HepG2 (cell line): ENCODE measurements around the gene CDC42EP5. TPM values are rescaled to one million over a fixed set of nuclear protein-coding genes. Genes with fewer than 3 reads are reported as not detected.

ENCODE experiments used
- AKNA ChIP-seq: sonication (generic); formaldehyde crosslinking; IDR thresholded peaks from 2 replicates; pipeline ENCODE4 v1.4.0; 2020; ENCODE audit warnings: missing genetic modification reagents, borderline replicate concordance
- DBP ChIP-seq: sonication (generic); formaldehyde crosslinking; IDR thresholded peaks from 2 replicates; pipeline ENCODE4 v1.4.0; 2020; ENCODE audit warnings: missing genetic modification reagents; ENCODE audit errors: not compliant biosample characterization
- DNMT1 ChIP-seq: sonication (generic); formaldehyde crosslinking; IDR thresholded peaks from 2 replicates; pipeline ENCODE4 v1.5.1; 2020; ENCODE audit warnings: mild to moderate bottlenecking, missing genetic modification reagents
- KDM6A ChIP-seq: IDR thresholded peaks from 2 replicates; pipeline ENCODE4 v1.6.1; 2016; ENCODE audit warnings: low read depth
- KLF15 ChIP-seq: sonication (generic); formaldehyde crosslinking; IDR thresholded peaks from 2 replicates; pipeline ENCODE4 v1.8.1; 2023; ENCODE audit warnings: borderline replicate concordance, mild to moderate bottlenecking, inconsistent platforms, missing genetic modification reagents, mixed read lengths
- NPAS2 ChIP-seq: sonication (generic); formaldehyde crosslinking; IDR thresholded peaks from 2 replicates; pipeline ENCODE4 v1.8.0; 2022; ENCODE audit warnings: mild to moderate bottlenecking, missing genetic modification reagents, borderline replicate concordance
- RFX1 ChIP-seq: fragments of 450-650 bp; IDR thresholded peaks from 2 replicates; pipeline ENCODE4 v1.6.1; 2017
- SIN3B ChIP-seq: fragments of 150-350 bp; IDR thresholded peaks from 2 replicates; pipeline ENCODE4 v1.6.1; 2014; ENCODE audit warnings: low read length
- TFDP2 ChIP-seq: sonication (generic); formaldehyde crosslinking; IDR thresholded peaks from 2 replicates; pipeline ENCODE4 v1.4.0; 2020; ENCODE audit warnings: missing genetic modification reagents
- TRIM22 ChIP-seq: fragments of 450-650 bp; IDR thresholded peaks from 2 replicates; pipeline ENCODE4 v1.6.1; 2017
- ZBTB21 ChIP-seq: sonication (generic); formaldehyde crosslinking; IDR thresholded peaks from 2 replicates; pipeline ENCODE4 v1.4.0; 2020; ENCODE audit warnings: missing genetic modification reagents
- ZNF430 ChIP-seq: sonication (generic); formaldehyde crosslinking; IDR thresholded peaks from 2 replicates; pipeline ENCODE4 v1.9.0; 2021; ENCODE audit warnings: mild to moderate bottlenecking, missing genetic modification reagents
- ZNF646 ChIP-seq: sonication (generic); formaldehyde crosslinking; IDR thresholded peaks from 2 replicates; pipeline ENCODE4 v1.9.0; 2021; ENCODE audit warnings: mild to moderate bottlenecking, missing genetic modification reagents
- ZNF761 ChIP-seq: sonication (generic); formaldehyde crosslinking; conservative IDR thresholded peaks from 2 replicates; pipeline ENCODE4 v1.4.0; 2020; ENCODE audit warnings: mild to moderate bottlenecking, missing genetic modification reagents
- polyA plus RNA-seq, 8 experiments: library from polyadenylated mRNA; depleted of rRNA in 3 of 8; stranded (reverse) in 7 of 8; unstranded in 1 of 8; fragments of >200 nt; fragmentation: Illumina TruSeq in 4 of 8; extraction: Trizol in 4 of 8; gene quantifications; 2 replicates each; pipeline versions ENCODE4 v1.2.1 to v1.2.3, GENCODE V29; 2011 to 2016; ENCODE audit warnings: low read depth in 4 of 8, missing spikeins in 1 of 8, mixed read lengths in 1 of 8; ENCODE audit not compliant: insufficient read depth in 1 of 8
- total RNA-seq, 5 experiments: library from RNA; depleted of rRNA; stranded (reverse); fragments of >200 nt; fragmentation: Illumina TruSeq; extraction: Trizol; gene quantifications; 2 replicates each; pipeline ENCODE4 v1.2.3, GENCODE V29; 2016; ENCODE audit warnings: low read depth in 1 of 5

The CDC42EP5 gene
- total and polyA plus RNA-seq, 2 of the 13 experiments (the other 11 are each of a cell fraction or from before 2014, with no cell fraction given), result 0.41 to 1.6 TPM

- TF ChIP-seq TFDP2, result no peak
- no peak for TF ChIP-seq DNMT1 (CRISPR knock-in tag)
- peak; percentile 52; the same call in 1 of the 2 replicates for TF ChIP-seq KLF15 (CRISPR knock-in tag)
- no peak for TF ChIP-seq NPAS2 (CRISPR knock-in tag)
- TF ChIP-seq AKNA (CRISPR knock-in tag), result no peak
- no peak for TF ChIP-seq RFX1
- no peak for TF ChIP-seq ZNF430 (CRISPR knock-in tag)
- TF ChIP-seq ZNF646 (CRISPR knock-in tag), result no peak
- TF ChIP-seq KDM6A (CRISPR knock-in tag), result 0 out of 2 replicates have a peak, but pooled peaks have one; percentile 17
- TF ChIP-seq ZNF761 (CRISPR knock-in tag), result 0 out of 2 replicates have a peak, but pooled peaks have one; percentile 38
- TF ChIP-seq DBP (CRISPR knock-in tag), result no peak
- no peak for TF ChIP-seq TRIM22
- TF ChIP-seq SIN3B, result no peak
- TF ChIP-seq ZBTB21 (CRISPR knock-in tag), result no peak
These were observed 52.5 kb downstream of the CDC42EP5 start (continued) for GRCh38 chr19:54420383-54421168.
